ENCODE data around the gene OCRL.

- TF ChIP-seq POLR2A (IDR thresholded peaks at IDR 0.05) (no peak), POLR2AphosphoS5 (IDR thresholded peaks at IDR 0.05) (no peak)
- TF ChIP-seq, protein P1, sequence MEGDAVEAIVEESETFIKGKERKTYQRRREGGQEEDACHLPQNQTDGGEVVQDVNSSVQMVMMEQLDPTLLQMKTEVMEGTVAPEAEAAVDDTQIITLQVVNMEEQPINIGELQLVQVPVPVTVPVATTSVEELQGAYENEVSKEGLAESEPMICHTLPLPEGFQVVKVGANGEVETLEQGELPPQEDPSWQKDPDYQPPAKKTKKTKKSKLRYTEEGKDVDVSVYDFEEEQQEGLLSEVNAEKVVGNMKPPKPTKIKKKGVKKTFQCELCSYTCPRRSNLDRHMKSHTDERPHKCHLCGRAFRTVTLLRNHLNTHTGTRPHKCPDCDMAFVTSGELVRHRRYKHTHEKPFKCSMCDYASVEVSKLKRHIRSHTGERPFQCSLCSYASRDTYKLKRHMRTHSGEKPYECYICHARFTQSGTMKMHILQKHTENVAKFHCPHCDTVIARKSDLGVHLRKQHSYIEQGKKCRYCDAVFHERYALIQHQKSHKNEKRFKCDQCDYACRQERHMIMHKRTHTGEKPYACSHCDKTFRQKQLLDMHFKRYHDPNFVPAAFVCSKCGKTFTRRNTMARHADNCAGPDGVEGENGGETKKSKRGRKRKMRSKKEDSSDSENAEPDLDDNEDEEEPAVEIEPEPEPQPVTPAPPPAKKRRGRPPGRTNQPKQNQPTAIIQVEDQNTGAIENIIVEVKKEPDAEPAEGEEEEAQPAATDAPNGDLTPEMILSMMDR (IDR thresholded peaks at IDR 0.05): no peak
These were observed 82.8 kb downstream of the OCRL start for GRCh38 chrX:129622757-129623301.

All from gastroesophageal sphincter (tissue), 3 donors.